Loucy (cell line): ENCODE data around the gene UBE2G2.

Experiments
- EZH2phosphoT487 ChIP-seq: fragments of 200-600 bp; IDR thresholded peaks from 2 replicates; pipeline ENCODE4 v1.6.1; 2018; ENCODE audit warnings: antibody characterized with exemption, mild to moderate bottlenecking, moderate library complexity, borderline replicate concordance
- TF ChIP-seq, protein P1 (sequence below): fragments of 200-600 bp; sonication (generic); conservative IDR thresholded peaks from 2 replicates; pipeline ENCODE4 v1.5.1; 2014; ENCODE audit warnings: mild to moderate bottlenecking, antibody characterized with exemption, low read length

DNA sequence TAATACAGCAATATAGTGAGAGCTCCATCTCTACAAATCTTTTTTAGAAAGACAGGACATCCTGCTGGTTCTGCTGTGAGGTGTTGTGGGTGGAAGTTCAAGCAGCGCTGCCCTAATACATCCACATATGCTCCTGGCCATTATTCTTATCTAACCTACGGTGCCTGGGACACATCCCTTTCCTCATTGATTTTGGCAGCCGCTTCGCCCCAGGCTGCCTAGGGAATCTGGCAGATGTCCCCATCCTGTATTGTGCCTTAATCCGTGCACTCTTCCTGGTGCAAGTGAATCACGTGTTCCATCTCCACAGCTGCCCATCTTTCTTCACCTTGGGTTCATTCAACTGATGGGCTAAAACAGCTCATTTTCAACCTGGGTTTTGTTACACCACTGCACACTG lies 3.1 kb upstream of the UBE2G2 start:
- TF ChIP-seq, protein P1, sequence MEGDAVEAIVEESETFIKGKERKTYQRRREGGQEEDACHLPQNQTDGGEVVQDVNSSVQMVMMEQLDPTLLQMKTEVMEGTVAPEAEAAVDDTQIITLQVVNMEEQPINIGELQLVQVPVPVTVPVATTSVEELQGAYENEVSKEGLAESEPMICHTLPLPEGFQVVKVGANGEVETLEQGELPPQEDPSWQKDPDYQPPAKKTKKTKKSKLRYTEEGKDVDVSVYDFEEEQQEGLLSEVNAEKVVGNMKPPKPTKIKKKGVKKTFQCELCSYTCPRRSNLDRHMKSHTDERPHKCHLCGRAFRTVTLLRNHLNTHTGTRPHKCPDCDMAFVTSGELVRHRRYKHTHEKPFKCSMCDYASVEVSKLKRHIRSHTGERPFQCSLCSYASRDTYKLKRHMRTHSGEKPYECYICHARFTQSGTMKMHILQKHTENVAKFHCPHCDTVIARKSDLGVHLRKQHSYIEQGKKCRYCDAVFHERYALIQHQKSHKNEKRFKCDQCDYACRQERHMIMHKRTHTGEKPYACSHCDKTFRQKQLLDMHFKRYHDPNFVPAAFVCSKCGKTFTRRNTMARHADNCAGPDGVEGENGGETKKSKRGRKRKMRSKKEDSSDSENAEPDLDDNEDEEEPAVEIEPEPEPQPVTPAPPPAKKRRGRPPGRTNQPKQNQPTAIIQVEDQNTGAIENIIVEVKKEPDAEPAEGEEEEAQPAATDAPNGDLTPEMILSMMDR, result no peak
- no peak for TF ChIP-seq EZH2phosphoT487
